NOMO-1 (cell line): ENCODE measurements around the gene NUSAP1.
A peak's percentile ranks its signal among the peaks of the same experiment; 100 is the strongest.
"Not testable (repeated sequence)": the region's sequence is repeated elsewhere in the genome, so short reads cannot be mapped to it uniquely, and the experiment has no call there.

Source experiments
- DNase-seq, 2 experiments: peaks; one replicate each; lab custom pipeline; 2025; ENCODE audit not compliant: unreplicated experiment in 2 of 2; lab: John Stamatoyannopoulos, UW

The NUSAP1 gene

DNA sequence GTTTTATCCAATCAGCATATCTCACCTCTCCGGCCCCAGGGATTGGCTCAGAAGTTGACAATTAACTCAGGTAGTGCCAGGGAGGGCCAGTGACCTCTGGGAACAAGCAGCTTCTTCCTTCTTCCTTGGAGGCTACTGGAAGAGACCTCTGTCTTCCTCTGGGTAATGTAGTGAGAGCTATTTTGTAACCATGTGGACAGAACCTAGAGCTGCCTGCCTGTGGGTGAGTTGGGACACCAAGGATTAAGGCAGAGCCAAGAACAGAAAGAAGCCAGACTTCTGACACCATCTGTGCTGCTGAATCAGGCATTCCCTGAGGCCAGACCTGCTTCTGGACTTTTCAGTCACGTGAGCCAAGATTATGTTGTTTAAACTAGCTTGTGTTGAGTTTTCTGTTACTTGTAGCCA is 75.6 kb downstream of the NUSAP1 start:
- no peak for DNase-seq

DNA sequence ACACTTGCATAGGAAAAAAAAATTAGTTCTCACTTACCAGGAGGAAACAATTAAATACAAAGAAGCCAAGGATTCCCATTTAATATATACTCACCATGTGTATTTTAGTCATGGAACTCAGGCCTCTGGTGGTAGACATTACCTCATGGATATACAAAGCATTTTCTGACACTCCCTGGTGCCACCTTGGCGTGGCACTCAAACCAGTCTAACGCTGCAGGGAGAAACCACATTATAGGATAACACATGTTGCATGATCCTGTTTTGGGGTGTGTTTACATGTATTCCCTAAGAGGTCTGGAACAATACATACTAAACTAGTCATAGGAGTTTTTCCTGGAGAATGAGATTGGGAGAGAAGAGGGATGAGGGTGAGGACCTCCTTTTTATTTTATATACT is 78.3 kb downstream of the NUSAP1 start:
- no peak for DNase-seq

DNA sequence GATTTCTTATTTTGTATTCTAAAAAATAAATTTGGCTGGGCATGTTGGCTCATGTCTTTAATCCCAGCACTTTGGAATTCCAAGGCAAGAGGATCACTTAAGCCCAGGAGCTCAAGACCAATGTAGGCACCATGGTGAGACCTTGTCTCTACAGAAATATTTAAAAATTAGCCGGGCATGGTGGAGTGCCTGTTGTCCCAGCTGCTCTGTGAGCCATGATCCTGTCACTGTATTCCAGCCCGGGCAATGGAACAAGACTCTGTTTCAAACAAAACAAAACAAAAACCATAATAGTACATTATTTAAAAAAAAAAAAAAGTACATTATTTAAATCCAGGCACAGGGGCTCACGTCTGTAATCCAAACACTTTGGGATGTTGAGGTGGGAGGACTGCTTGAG is 78.8 kb downstream of the NUSAP1 start:
- DNase-seq: no peak

- DNase-seq: peak in 1 of 2 experiments; percentile 58
Observed at GRCh38 chr15:41416128-41416741, 83.6 kb downstream of the NUSAP1 start.

DNA sequence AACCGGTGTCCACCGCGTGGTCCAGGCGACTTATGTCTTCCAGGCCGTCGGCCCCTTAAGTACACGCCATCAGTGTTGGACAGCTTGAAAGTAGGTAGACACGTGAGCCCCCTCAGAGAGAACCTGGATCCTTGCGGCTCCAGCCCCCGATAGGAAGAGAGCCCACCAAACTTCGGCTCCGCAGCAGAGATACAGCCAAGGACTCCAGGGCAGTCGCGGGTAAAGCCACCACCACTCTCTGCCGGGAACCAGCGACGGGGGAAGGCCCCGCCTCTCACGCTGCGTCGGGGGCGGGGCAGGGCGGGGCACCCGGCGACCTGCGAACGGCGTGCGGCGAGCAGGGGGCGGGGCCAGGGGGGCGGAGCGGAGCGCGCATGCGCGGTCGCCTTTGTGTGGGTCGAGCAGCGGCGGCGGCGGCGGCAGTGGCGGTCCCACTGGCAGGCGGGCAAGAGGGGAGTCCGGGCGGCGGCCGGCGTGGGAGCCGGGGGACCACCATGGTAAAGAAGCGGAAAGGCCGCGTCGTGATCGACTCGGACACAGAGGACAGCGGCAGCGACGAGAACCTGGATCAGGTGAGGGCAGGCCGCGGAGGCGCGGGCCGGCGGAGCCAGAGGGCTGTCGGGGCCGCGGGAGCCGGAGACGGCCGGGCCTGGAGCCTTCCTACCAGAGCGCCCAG is 84.2 kb downstream of the NUSAP1 start, which contains the start of gene RTF1:
TSS of gene RTF1 (plus strand) at position 354 of the 676 bp plus-strand sequence. CDS start at position 375, 21 bp downstream.
- peak; percentile 80 to 87 for DNase-seq

DNA sequence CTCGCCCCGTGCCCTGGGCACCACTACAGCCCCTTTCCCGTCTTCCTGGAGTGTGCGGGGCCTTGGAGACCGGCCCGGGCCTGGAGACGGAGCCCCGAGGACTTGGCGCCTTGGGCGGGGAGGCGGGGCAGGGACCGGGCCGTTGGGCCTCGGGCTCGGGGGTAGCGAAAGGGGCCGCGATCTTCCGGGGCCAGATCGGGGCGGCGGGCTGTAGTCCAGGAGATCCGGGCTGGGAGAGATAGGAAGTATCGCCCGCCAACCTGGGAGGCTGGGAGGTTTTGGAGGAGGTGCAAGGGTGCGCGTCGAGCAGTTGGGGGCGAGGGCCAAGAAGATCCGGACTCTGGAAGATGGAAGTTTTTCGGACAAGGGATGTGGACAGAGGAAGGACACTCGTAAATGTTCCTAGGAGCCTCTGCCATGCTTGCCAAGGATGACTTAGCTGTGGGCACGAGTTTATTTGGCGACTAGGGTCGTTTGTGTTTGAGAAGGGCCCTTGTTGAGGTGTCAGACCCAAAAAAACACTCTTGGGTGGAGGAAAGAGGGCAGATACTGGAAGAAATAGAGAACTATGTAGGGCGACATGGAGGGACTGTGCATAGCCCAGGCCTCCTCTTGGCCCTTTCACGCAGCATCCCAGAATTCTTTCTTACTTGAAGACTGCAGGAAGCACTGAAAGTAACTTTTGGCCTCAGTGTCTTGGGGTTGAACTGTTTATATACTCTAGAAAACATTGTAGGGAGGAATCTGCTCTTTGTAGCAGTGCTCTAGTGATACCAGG is 84.9 kb downstream of the NUSAP1 start:
- DNase-seq: peak; percentile 44 to 46

GRCh38 chr15:41423979-41424659 is 91.4 kb downstream of the NUSAP1 start:
- DNase-seq: no peak

GRCh38 chr15:41424809-41425208 is 92.1 kb downstream of the NUSAP1 start:
- no peak for DNase-seq

DNA sequence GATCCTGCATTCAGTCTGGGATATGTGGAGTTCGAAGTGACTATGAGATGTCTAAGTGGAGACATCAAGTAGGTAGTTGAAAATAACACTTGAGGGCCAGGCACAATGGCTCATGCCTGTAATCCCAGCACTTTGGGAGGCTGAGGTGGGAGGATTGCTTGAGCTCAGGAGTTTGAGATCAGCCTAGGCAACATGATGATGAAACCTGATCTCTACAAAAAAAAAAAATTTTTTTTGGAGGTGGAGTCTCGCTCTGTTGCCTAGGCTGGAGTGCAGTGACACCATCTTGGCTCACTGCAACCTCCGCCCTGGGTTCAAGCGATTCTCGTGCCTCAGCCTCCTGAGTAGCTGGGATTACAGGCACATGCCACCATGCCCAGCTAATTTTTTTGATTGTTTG is 93.2 kb downstream of the NUSAP1 start:
- not testable (repeated sequence) for DNase-seq

GRCh38 chr15:41429003-41429890 is 96.6 kb downstream of the NUSAP1 start:
- no peak for DNase-seq
